Measurements from ENCODE around the gene RNF38.

The RNF38 gene

DNA sequence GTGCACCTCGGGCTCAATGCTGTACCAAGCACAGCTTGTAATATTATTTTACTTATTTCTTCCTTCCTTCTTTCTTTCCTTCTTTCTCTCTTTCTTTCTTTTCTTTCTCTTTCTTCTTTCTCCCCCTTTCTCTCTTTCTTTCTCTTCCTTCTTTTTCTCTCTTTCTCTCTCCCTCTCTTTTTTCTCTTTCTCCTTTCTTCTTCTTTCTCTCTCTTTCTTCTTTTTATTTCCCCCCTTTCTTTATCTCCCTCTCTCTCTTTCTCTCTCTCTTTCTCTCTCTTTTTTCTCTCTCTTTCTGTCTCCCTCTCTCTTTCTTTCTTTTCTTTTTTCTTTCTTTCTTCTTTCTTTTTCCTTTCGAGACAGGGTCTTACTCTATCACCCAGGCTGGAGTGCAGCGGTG, 109.1 kb downstream of the RNF38 start:
- CTCF ChIA-PET: interaction anchor here (0.8 to 1.3 kb wide), 2 partner anchors 37 to 116 kb away, joined by 3 to 5 read pairs; no protein-coding TSS in a partner anchor
- POLR2A ChIA-PET: no interaction called here

DNA sequence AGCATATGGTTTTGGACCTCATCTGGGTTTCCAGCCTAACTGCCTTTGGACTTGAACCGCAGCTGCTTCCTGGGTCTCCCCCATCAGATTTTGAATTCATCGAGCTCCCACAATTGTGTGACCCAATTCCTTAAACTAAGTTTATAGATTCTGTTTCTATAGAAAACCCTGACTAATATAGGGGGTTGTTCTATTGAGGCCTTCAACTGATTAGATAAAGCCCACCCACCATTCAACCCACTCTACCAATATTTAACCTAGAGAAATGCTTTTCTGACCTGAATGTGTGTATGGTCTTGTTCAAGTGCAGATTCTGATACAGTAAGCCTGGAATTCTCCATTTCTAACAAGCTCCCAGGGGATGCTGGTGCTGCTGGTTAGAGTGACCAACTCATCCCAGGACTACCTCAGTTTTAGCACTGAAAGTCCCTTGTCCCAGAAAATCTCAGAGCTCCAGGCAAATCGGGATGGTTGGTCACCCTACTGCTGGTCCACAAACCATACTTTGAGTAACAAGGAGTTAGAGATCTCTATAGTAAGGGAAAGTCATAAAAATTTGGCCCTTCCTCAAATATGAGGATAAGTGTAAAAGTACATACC, 110.1 kb downstream of the RNF38 start:
- H3K4me1 ChIP-seq (ENCODE audit: control extremely low read depth in 1 of 4, control insufficient read depth in 4 of 4, insufficient read depth in 4 of 4, low read length in 3 of 4): no peaks in the 10 kb centered on the region
- no peaks in the 10 kb centered on the region for H3K9me3 ChIP-seq (ENCODE audit: control extremely low read depth in 1 of 5, control insufficient read depth in 4 of 5, insufficient read depth in 2 of 5, low read depth in 1 of 5, low read length in 4 of 5)
- WGBS (ENCODE audit: insufficient coverage): 100% methylated on average over 1 of the region's 3 CpGs
- ChIA-PET POLR2A (no interaction called here), CTCF (interaction anchor here (1.3 kb wide), 1 partner anchor 117 kb away, joined by 3 read pairs; no protein-coding TSS in a partner anchor)
- H3K36me3 ChIP-seq (ENCODE audit: control insufficient read depth in 4 of 4, insufficient read depth in 4 of 4, low read length in 3 of 4): no peaks in the 10 kb centered on the region
- no peak overlapping the region for H3K4me3 ChIP-seq (ENCODE audit: control insufficient read depth in 1 of 7, extremely low read depth in 1 of 7, insufficient read depth in 4 of 7, low read depth in 2 of 7, low read length in 6 of 7)
- no peaks in the 10 kb centered on the region for H3K27me3 ChIP-seq (replicated peaks in 2 of 5; ENCODE audit: control insufficient read depth in 4 of 5, insufficient read depth in 5 of 5, low read length in 4 of 5)
- no peak for DNase-seq
- no peak overlapping the region for H3K27ac ChIP-seq (ENCODE audit: insufficient read depth in 1 of 2, low read depth in 1 of 2, low read length in 2 of 2, poor library complexity in 1 of 2, severe bottlenecking in 2 of 2)

More for the DNA sequence above, 109.1 kb downstream of the RNF38 start:
- no peaks in the 10 kb centered on the region for H3K9me3 ChIP-seq (ENCODE audit: control extremely low read depth in 1 of 5, control insufficient read depth in 4 of 5, insufficient read depth in 2 of 5, low read depth in 1 of 5, low read length in 4 of 5)
- no peak overlapping the region for H3K4me3 ChIP-seq (ENCODE audit: control insufficient read depth in 1 of 7, extremely low read depth in 1 of 7, insufficient read depth in 4 of 7, low read depth in 2 of 7, low read length in 6 of 7)
- no peaks in the 10 kb centered on the region for H3K36me3 ChIP-seq (ENCODE audit: control insufficient read depth in 4 of 4, insufficient read depth in 4 of 4, low read length in 3 of 4)
- H3K27me3 ChIP-seq (replicated peaks in 2 of 5; ENCODE audit: control insufficient read depth in 4 of 5, insufficient read depth in 5 of 5, low read length in 4 of 5): no peaks in the 10 kb centered on the region
- no peak overlapping the region for H3K27ac ChIP-seq (ENCODE audit: insufficient read depth in 1 of 2, low read depth in 1 of 2, low read length in 2 of 2, poor library complexity in 1 of 2, severe bottlenecking in 2 of 2)
- no peaks in the 10 kb centered on the region for H3K4me1 ChIP-seq (ENCODE audit: control extremely low read depth in 1 of 4, control insufficient read depth in 4 of 4, insufficient read depth in 4 of 4, low read length in 3 of 4)
- DNase-seq: no peak
- 100% methylated on average over 2 of the region's 3 CpGs for WGBS (ENCODE audit: insufficient coverage)

DNA sequence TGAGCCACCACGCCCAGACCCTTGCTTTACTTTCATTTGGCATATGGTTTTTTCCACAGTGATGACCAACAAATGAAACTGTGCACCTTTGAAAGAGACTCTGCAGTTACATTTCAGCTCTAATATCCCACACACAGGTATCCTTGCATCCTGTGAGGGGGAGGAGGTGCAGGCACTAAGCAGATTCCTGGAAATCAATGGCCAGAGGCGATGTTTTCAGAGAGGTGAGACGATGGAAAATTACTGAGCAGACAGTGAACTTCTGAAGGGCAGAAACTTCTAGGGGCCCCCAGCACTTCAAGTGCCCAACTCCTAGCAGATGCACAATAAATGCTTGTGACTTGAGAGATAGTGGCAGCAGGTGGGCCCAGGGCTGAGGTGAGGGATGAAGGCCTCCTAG, 112.0 kb downstream of the RNF38 start:
- H3K4me3 ChIP-seq (ENCODE audit: control insufficient read depth in 1 of 7, extremely low read depth in 1 of 7, insufficient read depth in 4 of 7, low read depth in 2 of 7, low read length in 6 of 7): no peak overlapping the region
- no peak for DNase-seq
- 100% methylated on average over 2 of the region's 3 CpGs for WGBS (ENCODE audit: insufficient coverage)
- no peak overlapping the region for H3K27ac ChIP-seq (ENCODE audit: insufficient read depth in 1 of 2, low read depth in 1 of 2, low read length in 2 of 2, poor library complexity in 1 of 2, severe bottlenecking in 2 of 2)
- no peaks in the 10 kb centered on the region for H3K4me1 ChIP-seq (ENCODE audit: control extremely low read depth in 1 of 4, control insufficient read depth in 4 of 4, insufficient read depth in 4 of 4, low read length in 3 of 4)
- POLR2A ChIA-PET: no interaction called here
- H3K9me3 ChIP-seq (ENCODE audit: control extremely low read depth in 1 of 5, control insufficient read depth in 4 of 5, insufficient read depth in 2 of 5, low read depth in 1 of 5, low read length in 4 of 5): no peaks in the 10 kb centered on the region
- no peaks in the 10 kb centered on the region for H3K36me3 ChIP-seq (ENCODE audit: control insufficient read depth in 4 of 4, insufficient read depth in 4 of 4, low read length in 3 of 4)
- H3K27me3 ChIP-seq (replicated peaks in 2 of 5; ENCODE audit: control insufficient read depth in 4 of 5, insufficient read depth in 5 of 5, low read length in 4 of 5): no peaks in the 10 kb centered on the region
- CTCF ChIA-PET: no interaction called here

All from common myeloid progenitor, CD34-positive (primary cell).